ENCODE results near the gene POLR1B.
"Not testable (repeated sequence)": the region's sequence is repeated elsewhere in the genome, so short reads cannot be mapped to it uniquely, and the experiment has no call there.

POLR1B gene

GRCh38 chr2:112604952-112605351, 62.7 kb downstream of the POLR1B start:
- DNase-seq: no peak

- no peak for DNase-seq
These were observed 63.7 kb downstream of the POLR1B start for GRCh38 chr2:112605926-112606325.

DNA sequence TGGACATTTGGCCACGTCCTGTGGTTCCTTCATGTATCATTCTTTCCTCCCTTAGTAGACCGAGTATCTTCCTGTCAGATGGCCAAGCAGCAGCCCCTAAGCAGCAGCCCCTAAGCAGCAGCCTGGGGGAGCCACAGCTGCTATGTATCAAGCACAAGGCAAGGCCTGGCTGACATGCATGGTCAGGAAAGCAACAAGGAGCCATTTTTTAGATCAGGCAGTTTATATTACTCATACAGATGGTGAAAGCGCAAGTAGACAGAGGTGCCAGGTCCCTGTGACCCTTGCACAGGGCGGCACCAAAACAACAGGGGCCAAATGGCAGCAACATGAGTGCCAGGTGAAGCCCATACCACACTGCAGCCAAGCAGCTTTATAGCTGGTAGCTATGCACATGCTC, 64.3 kb downstream of the POLR1B start:
- DNase-seq: no peak

DNA sequence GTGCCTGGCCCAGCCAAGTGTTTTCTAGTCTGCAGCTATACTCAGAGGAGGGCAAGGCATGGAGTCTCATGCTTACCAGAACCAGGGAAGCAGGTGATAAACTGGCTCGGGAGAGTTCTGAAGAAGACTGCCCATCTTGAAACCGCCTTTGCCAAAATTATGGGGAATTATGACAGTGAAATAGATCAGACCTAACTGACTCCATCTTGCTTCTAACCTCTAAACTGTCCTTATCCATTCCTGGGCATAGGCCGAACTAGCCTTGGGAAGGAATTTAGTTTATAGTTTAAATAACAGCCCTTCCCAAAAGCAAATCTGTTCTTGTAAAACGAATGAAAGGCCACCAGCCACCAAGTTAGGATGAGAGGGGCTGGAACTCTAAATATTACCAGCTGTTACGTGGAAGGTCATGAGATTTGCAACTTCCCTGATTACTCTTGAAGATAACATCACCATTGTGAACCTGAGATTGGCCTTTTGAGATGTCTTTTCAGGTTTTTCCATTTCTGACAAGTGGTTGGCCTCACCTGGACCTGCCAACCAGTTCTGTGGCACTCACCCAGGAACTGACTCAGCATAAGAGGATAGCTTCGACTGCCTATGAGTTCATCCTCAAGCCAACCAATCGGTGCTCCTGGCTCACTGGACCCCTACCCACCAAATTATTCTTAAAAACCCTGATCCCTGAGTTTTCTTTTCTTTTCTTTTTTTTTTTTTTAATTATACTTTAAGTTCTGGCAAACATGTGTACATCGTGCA, 65.6 kb downstream of the POLR1B start:
- DNase-seq: no peak

GRCh38 chr2:112609320-112609719, 67.1 kb downstream of the POLR1B start:
- DNase-seq: not testable (repeated sequence)

DNA sequence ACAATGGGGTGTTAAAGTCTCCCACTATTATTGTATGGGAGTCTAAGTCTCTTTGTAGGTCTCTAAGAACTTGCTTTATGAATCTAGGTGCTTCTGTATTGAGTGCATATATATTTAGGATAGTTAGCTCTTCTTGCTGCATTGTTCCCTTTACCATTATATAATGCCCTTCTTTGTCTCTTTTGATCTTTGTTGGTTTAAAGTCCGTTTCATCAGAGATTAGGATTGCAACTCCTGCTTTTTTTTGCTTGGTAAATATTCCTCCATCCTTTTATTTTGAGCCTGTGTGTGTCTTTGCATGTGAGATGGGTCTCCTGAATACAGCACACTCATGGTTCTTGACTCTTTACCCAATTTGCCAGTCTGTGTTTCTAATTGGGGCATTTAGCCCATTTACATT, 70.0 kb downstream of the POLR1B start:
- DNase-seq: not testable (repeated sequence)

- no peak for DNase-seq
These were observed 72.1 kb downstream of the POLR1B start for GRCh38 chr2:112614201-112614840.

- no peak for DNase-seq
These were observed 72.8 kb downstream of the POLR1B start for GRCh38 chr2:112615051-112615450.

DNA sequence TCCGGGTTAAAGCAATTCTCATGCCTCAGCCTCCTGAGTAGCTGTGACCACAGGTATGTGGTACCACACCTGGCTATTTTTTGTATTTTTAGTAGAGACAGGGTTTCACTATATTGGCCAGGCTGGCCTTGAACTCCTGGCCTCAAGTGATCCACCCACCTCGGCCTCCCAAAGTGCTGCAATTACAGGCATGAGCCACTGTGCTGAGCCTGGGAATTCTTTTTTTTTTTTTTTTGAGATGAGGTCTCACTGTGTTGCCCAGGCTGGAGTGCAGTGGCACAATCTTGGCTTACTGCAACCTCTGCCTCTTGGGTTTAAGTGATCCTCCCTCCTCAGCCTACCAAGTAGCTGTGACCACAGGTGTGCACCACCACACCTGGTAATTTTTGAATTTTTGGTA, 73.5 kb downstream of the POLR1B start:
- DNase-seq: not testable (repeated sequence)

DNA sequence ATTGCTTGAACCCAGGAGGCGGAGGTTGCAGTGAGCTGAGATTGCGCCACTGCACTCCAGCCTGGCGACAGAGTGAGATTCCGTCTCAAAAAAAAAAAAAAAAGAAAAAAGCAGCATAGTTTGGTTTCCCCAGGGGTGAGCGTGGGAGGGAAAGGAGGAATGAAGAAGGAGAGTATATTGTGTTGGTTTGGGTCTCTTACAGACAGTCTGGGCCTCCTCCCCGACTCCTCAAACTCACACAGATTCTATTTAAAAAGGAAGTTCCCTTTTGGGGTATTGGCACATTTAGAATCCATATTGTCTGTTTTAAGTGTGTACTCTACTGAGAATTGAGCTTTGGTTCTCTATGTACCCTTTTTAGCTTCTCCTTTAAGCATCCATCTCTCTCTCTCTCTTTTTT, 76.1 kb downstream of the POLR1B start:
- no peak for DNase-seq

DNA sequence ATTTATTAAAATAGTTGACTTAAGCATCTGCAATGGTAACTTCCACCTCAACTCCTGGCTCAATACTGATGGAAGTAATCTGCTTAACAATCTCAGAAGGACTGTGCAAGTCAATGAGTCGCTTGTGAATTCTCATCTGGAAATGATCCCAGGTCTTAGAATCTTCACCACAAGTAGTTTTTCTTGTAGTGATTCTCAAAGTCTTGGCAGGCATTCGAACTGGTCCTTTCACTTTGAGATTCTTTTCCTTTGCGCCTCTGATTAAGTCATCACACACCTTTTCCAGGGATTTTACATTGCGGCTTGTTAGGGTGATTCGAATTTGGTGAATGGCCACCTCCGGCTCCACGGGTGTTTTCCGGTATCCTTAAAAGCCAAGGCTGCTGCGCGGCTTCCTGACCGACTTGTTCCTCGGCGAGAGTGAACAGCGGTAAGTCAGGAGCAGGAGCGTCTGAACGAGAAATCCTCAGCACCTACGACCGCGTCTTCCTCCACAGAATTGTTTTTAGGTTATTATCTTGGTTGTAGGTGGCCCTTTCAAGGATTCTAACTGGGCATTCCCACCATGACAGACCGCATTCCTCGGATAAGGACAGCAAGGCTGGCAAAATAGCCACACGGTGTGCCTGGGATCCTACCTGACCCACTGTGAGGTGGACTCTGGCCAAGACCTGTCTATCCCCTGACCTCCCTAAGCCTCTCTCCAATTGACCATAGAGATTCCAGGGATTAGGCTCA, 79.7 kb downstream of the POLR1B start:
- DNase-seq: no peak

DNA sequence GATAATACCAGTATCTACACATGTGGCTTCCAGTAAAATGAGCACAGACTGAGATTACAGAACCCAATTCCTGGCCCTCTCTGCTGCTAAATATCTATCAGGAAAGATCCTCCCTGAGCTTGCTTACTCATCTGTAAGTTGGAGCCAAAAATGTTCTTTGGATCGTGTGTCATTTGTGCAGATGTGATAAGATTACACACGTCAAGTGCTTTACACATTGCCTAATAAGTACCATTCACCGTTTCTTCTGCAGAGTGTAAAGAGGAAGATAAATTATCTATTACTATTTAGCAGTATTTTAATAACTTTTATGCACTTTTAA, 80.2 kb downstream of the POLR1B start:
- DNase-seq: peak; percentile 71

GRCh38 chr2:112623913-112624777, 81.9 kb downstream of the POLR1B start:
- peak; percentile 71 for DNase-seq

- DNase-seq: no peak
These were observed 83.3 kb downstream of the POLR1B start for GRCh38 chr2:112625474-112626114.

- DNase-seq: peak; percentile 72
These were observed 84.4 kb downstream of the POLR1B start for GRCh38 chr2:112626604-112627059.

All from hematopoietic multipotent progenitor cell treated with erythropoietin and hydrocortisone succinate and interleukin-3 and kit ligand, for 8 days (in vitro differentiated cells).